GM18508 (cell line): ENCODE measurements around the gene MYL6.
"Not testable (repeated sequence)": the region's sequence is repeated elsewhere in the genome, so short reads cannot be mapped to it uniquely, and the experiment has no call there.

Experiments
- ATAC-seq: cut with Tn5 transposase; IDR thresholded peaks from one replicate; pipeline ENCODE4 v1.9.1; 2021; ENCODE audit warnings: moderate number of reproducible peaks; ENCODE audit not compliant: insufficient read depth, unreplicated experiment

MYL6 gene

GRCh38 chr12:56154818-56155217 lies 3.3 kb upstream of the MYL6 start:
- ATAC-seq: no peak

- no peak for ATAC-seq
These were observed 2.8 kb upstream of the MYL6 start for GRCh38 chr12:56155256-56155845.

- ATAC-seq: not testable (repeated sequence)
These were observed 1.5 kb upstream of the MYL6 start for GRCh38 chr12:56156464-56157200.

GRCh38 chr12:56157201-56158028 lies 744 bp upstream of the MYL6 start:
- ATAC-seq: no peak

- ATAC-seq: no peak
These were observed 835 bp downstream of the MYL6 start for GRCh38 chr12:56158926-56159461.

GRCh38 chr12:56159482-56160192 lies 1.5 kb downstream of the MYL6 start:
- ATAC-seq: no peak

- ATAC-seq: no peak
These were observed 2.1 kb downstream of the MYL6 start for GRCh38 chr12:56160193-56160763.

GRCh38 chr12:56160894-56161689 lies 2.9 kb downstream of the MYL6 start:
- no peak for ATAC-seq

GRCh38 chr12:56161690-56162351 lies 3.7 kb downstream of the MYL6 start:
- no peak for ATAC-seq

- no peak for ATAC-seq
These were observed 4.5 kb downstream of the MYL6 start for GRCh38 chr12:56162468-56163290.

- ATAC-seq: no peak
These were observed 5.6 kb downstream of the MYL6 start for GRCh38 chr12:56163533-56164344.

- no peak for ATAC-seq
These were observed 6.2 kb downstream of the MYL6 start for GRCh38 chr12:56164345-56164729.

- no peak for ATAC-seq
These were observed 7.2 kb downstream of the MYL6 start for GRCh38 chr12:56165369-56165768.

- ATAC-seq: no peak
These were observed 11.1 kb downstream of the MYL6 start for GRCh38 chr12:56169229-56169759.

GRCh38 chr12:56172839-56173238 lies 14.7 kb downstream of the MYL6 start:
- ATAC-seq: no peak

GRCh38 chr12:56178347-56178746 lies 20.2 kb downstream of the MYL6 start:
- no peak for ATAC-seq

- ATAC-seq: no peak
These were observed 28.8 kb downstream of the MYL6 start for GRCh38 chr12:56186957-56187356.
